Immature natural killer cell (primary cell): ENCODE data around the gene ADORA2A. TPM values are rescaled to one million over a fixed set of nuclear protein-coding genes. Genes with fewer than 3 reads are reported as not detected.

Experiments used
- DNase-seq, 3 donors: peaks; one replicate each; pipeline ENCODE4 v3.0.0; 2022; ENCODE audit warnings: mixed read lengths in 1 of 3
- H3K27ac Mint-ChIP-seq, 6 donors: one replicate each; pipeline ENCODE4 v1.8.0; 2020; ENCODE audit warnings: mixed read lengths in 6 of 6, mild to moderate bottlenecking in 5 of 6, inconsistent platforms in 4 of 6, moderate library complexity in 3 of 6
- H3K27me3 Mint-ChIP-seq, 3 donors: one replicate each; pipeline ENCODE4 v1.8.0; 2020 to 2021; ENCODE audit warnings: low read depth in 3 of 3, mild to moderate bottlenecking in 3 of 3, mixed read lengths in 3 of 3, moderate library complexity in 3 of 3, inconsistent platforms in 1 of 3
- H3K36me3 Mint-ChIP-seq, 3 donors: one replicate each; pipeline ENCODE4 v1.8.0; 2020; ENCODE audit warnings: mixed read lengths in 3 of 3, inconsistent platforms in 2 of 3, mild to moderate bottlenecking in 2 of 3
- H3K4me1 Mint-ChIP-seq, 2 donors: one replicate each; pipeline ENCODE4 v1.8.0; 2020; ENCODE audit warnings: inconsistent platforms in 2 of 2, mild to moderate bottlenecking in 2 of 2, mixed read lengths in 2 of 2, moderate library complexity in 1 of 2
- H3K4me3 Mint-ChIP-seq, 5 donors: one replicate each; pipeline ENCODE4 v1.8.0; 2020; ENCODE audit warnings: mild to moderate bottlenecking in 5 of 5, mixed read lengths in 5 of 5, inconsistent platforms in 3 of 5, moderate library complexity in 3 of 5
- H3K9me3 Mint-ChIP-seq, 6 donors: one replicate each; pipeline ENCODE4 v1.8.0; 2020; ENCODE audit warnings: mild to moderate bottlenecking in 6 of 6, mixed read lengths in 6 of 6, inconsistent platforms in 4 of 6, moderate library complexity in 3 of 6
- polyA plus RNA-seq, 3 donors: library from polyadenylated mRNA; unstranded; fragments of 300-500 nt; fragmentation: Illumina TruSeq; gene quantifications; one replicate each; pipeline ENCODE4 v1.2.3, GENCODE V29; 2021

Gene ADORA2A
- polyA plus RNA-seq, 3 donors from 2014 or later, result 4.6 to 6.8 (median 5.3) TPM

- peak overlapping the region in 3 of 6 donors; percentile 13 to 56 (median 50) for H3K27ac Mint-ChIP-seq
- H3K27me3 Mint-ChIP-seq, result peaks cover 0 to 11% (median 4%) of the 10 kb centered on the region in 3 donors
- no peaks in the 10 kb centered on the region for H3K9me3 Mint-ChIP-seq
- H3K36me3 Mint-ChIP-seq, result peaks cover 5 to 12% (median 7%) of the 10 kb centered on the region in 3 donors
- H3K4me1 Mint-ChIP-seq, result peaks cover 48 to 50% of the 10 kb centered on the region in 2 donors
- H3K4me3 Mint-ChIP-seq, result peak overlapping the region in 2 of 5 donors; percentile 7 to 37
- DNase-seq, result no peak
These were observed 20.1 kb upstream of the ADORA2A start for GRCh38 chr22:24407278-24407665.

GRCh38 chr22:24407884-24408283, 19.5 kb upstream of the ADORA2A start:
- peak overlapping the region in 2 of 6 donors; percentile 13 to 70 for H3K27ac Mint-ChIP-seq
- H3K36me3 Mint-ChIP-seq, result peaks cover 5 to 12% (median 7%) of the 10 kb centered on the region in 3 donors
- no peak for DNase-seq
- no peaks in the 10 kb centered on the region for H3K9me3 Mint-ChIP-seq
- peaks cover 0 to 12% (median 4%) of the 10 kb centered on the region in 3 donors for H3K27me3 Mint-ChIP-seq
- peaks cover 46 to 50% of the 10 kb centered on the region in 2 donors for H3K4me1 Mint-ChIP-seq
- peak overlapping the region in 1 of 5 donors; percentile 37 for H3K4me3 Mint-ChIP-seq

DNA sequence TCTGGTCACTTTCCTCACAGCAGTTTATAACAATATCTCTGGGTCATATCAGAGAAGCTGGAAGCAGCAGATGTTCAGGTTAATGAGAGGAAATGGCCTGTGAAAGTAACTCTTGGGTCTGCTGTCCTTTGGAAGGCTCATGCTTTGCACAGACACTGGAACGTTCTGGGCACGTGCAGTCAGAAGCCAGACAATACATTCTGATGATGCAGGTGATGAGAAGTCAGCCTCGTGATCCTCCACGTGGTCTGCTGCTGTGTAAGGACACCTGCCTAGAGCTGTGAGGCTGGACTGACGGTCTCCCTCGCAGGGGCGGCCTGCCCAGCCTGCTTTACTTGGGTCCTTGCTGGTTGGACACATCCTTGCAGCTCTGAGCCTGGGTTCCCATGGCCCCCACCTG, 18.8 kb upstream of the ADORA2A start:
- no peak overlapping the region for H3K4me3 Mint-ChIP-seq
- H3K27ac Mint-ChIP-seq, result no peak overlapping the region

DNA sequence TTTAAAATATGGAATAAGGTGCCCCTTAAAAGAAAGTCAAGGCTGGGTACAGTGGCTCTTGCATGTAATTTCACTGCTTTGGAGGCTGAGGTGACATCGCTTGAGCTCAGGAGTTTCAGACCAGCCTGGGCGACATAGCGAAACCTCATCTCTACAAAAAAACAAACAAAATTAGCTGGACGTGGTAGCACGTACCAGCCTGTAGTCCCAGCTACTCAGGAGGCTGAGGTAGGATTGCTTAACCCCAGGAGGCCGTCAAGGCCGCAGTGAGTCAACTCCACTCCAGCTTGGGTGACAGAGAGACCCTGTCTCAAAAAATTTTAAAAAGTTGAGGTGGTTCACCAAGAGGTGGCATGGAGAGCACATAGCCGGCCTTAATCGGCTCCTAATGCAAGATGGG, 17.7 kb upstream of the ADORA2A start:
- Mint-ChIP-seq H3K4me1 (peaks cover 46 to 50% of the 10 kb centered on the region in 2 donors), H3K9me3 (no peaks in the 10 kb centered on the region), H3K4me3 (peak overlapping the region in 3 of 5 donors; percentile 3 to 75 (median 46)), H3K27ac (peak overlapping the region in 4 of 6 donors; percentile 74 to 86 (median 78)), H3K27me3 (peaks cover 0 to 12% (median 4%) of the 10 kb centered on the region in 3 donors), H3K36me3 (peaks cover 0 to 7% (median 0%) of the 10 kb centered on the region in 3 donors)
- DNase-seq, result no peak

More for the DNA sequence above, 18.8 kb upstream of the ADORA2A start:
- no peak for DNase-seq
- Mint-ChIP-seq H3K9me3 (no peaks in the 10 kb centered on the region), H3K4me1 (peaks cover 46 to 50% of the 10 kb centered on the region in 2 donors), H3K27me3 (peaks cover 0 to 12% (median 4%) of the 10 kb centered on the region in 3 donors), H3K36me3 (peaks cover 5 to 14% (median 7%) of the 10 kb centered on the region in 3 donors)

DNA sequence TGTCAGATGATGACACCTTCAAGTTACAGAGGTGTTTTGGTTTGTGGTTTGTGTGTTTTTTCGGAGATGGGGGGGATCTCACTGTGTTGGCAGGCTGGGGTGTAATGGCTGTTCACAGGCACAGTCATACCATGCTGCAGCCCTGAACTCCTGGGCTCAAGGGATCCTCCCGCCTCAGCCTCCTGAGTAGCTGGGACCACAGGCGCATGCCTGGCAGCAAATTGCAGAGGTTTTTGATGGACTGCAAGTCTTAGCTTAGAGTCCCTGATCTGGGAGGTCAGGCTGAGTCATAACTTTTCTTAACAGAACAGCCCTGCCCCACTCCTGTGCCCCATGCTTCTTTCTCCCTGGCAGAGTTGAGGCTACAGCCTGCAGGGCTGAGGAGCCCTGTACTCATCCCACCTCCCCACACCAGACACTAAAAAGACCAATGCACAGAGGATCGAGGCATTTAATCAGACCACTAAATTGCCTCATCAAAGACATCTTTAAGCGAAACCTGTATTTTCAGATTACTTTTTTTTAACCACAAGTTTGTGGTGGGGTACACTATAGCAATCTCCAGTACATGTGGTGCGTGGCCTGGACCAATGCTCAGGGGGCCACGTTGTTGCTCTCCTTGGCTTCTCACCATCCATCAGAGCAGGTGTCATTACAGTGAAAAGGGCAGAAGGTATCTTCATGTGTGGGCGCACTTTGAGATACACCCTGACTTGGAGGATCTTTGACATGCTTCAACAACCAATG, 17.1 kb upstream of the ADORA2A start:
- Mint-ChIP-seq H3K4me3 (peak overlapping the region in 4 of 5 donors; percentile 17 to 75 (median 50)), H3K27me3 (peaks cover 0 to 12% (median 4%) of the 10 kb centered on the region in 3 donors), H3K36me3 (peaks cover 2 to 8% (median 2%) of the 10 kb centered on the region in 3 donors), H3K4me1 (peaks cover 46 to 50% of the 10 kb centered on the region in 2 donors), H3K27ac (peak overlapping the region; percentile 49 to 86 (median 76)), H3K9me3 (no peaks in the 10 kb centered on the region)
- DNase-seq, result peak; percentile 40 to 68 (median 46)

DNA sequence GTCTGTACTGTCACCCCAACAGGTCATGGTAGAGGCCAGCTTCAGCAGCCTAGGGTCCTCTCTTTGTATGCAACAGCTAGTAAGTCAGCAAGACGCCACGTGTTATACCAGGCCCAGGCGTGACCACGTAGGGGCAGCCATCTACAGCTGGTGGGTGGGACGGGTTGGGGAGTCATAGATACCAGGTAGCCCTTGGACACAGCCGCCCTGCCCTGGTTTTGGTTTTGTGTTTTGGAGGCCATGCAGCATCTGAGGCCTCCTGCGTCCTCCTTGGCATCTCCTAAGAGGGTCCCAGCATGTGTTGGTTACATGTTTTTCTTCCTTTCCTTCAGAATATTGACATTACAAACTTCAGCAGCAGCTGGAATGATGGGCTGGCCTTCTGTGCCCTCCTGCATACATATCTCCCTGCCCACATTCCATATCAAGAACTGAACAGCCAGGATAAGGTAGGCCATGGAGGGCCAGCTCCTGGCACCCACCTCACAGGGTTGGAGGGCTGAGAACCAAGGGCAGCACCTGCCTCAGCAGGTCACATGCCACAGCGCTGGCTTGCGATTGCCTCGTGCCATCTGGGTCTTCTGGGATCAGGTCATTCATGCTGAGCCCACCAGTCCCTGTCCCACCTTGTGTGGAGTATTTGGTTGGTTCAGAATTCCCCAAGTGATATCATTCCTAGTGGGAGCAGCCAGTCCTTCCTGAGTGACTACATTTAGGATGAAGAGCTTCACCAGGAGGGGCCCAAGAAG, 16.0 kb upstream of the ADORA2A start:
- H3K4me3 Mint-ChIP-seq, result no peak overlapping the region
- DNase-seq, result no peak
- peaks cover 0 to 12% (median 4%) of the 10 kb centered on the region in 3 donors for H3K27me3 Mint-ChIP-seq
- peak overlapping the region in 1 of 6 donors; percentile 14 for H3K27ac Mint-ChIP-seq
- H3K4me1 Mint-ChIP-seq, result peaks cover 40 to 42% of the 10 kb centered on the region in 2 donors
- H3K9me3 Mint-ChIP-seq, result no peaks in the 10 kb centered on the region
- H3K36me3 Mint-ChIP-seq, result peaks cover 4 to 10% (median 4%) of the 10 kb centered on the region in 3 donors

- H3K9me3 Mint-ChIP-seq, result no peaks in the 10 kb centered on the region
- peaks cover 0 to 12% (median 4%) of the 10 kb centered on the region in 3 donors for H3K27me3 Mint-ChIP-seq
- peaks cover 4 to 10% (median 9%) of the 10 kb centered on the region in 3 donors for H3K36me3 Mint-ChIP-seq
- no peak overlapping the region for H3K4me3 Mint-ChIP-seq
- H3K27ac Mint-ChIP-seq, result no peak overlapping the region
- H3K4me1 Mint-ChIP-seq, result peaks cover 31 to 33% of the 10 kb centered on the region in 2 donors
- DNase-seq, result no peak
These were observed 15.1 kb upstream of the ADORA2A start for GRCh38 chr22:24412274-24412673.

GRCh38 chr22:24413271-24413670, 14.1 kb upstream of the ADORA2A start:
- Mint-ChIP-seq H3K27me3 (peaks cover 0 to 12% (median 4%) of the 10 kb centered on the region in 3 donors), H3K4me1 (peaks cover 21 to 23% of the 10 kb centered on the region in 2 donors), H3K27ac (no peak overlapping the region), H3K4me3 (no peak overlapping the region), H3K36me3 (peaks cover 4 to 10% (median 9%) of the 10 kb centered on the region in 3 donors), H3K9me3 (no peaks in the 10 kb centered on the region)
- no peak for DNase-seq

DNA sequence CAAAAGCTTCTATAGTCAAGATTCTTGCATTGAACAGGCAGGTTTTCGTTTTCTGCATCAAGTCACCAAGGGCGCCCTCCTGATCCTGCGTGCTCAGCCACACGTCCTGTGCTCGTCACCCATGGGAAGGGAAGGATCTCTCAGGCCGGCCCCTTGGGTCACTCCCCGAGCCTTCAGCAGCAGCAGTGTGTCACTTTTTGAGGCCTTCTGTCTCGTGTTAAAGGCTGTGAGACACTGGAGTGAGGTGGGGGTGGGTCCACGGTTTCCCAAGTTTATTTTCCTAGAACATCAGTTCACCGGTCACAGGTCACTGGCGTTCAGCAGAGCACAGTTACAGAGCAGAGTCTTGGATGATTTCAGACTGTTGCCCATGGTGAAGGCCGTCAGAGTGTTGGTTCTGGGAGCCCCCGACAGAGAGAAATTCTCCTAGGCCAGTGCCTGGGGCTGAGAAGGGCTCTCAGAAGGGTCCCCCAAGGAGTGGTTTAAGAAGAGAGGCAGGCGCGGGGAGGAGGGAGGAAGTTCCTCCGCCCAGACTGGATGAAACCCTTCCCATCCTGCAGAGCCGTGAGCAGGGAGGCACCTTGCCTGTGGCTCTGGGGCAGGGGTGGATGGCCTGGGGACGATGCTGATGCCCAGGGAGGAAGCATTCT, 13.5 kb upstream of the ADORA2A start:
- peaks cover 17 to 20% of the 10 kb centered on the region in 2 donors for H3K4me1 Mint-ChIP-seq
- H3K9me3 Mint-ChIP-seq, result no peaks in the 10 kb centered on the region
- no peak overlapping the region for H3K4me3 Mint-ChIP-seq

DNA sequence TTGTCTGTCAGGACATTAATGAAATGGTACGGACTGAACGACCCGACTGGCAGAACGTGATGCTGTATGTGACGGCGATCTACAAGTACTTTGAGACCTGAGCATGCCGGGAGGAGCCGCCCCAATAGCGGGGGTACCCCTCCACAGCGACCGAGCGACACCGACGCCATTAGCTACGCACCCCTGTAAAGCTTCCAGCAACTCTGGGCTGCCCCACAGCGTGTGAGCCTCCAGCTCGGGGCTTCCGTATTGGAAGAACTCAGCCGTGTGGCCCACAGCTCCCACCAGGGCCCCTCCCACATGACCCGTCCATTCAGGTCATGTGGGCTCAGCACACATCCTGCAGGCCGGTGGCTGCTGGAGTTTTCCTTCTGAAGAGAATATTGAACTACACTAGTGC, 12.9 kb upstream of the ADORA2A start:
- no peaks in the 10 kb centered on the region for H3K9me3 Mint-ChIP-seq
- no peak overlapping the region for H3K4me3 Mint-ChIP-seq
- H3K4me1 Mint-ChIP-seq, result peaks cover 13 to 14% of the 10 kb centered on the region in 2 donors
- peaks cover 4 to 10% (median 9%) of the 10 kb centered on the region in 3 donors for H3K36me3 Mint-ChIP-seq
- DNase-seq, result no peak
- H3K27ac Mint-ChIP-seq, result no peak overlapping the region
- peaks cover 0 to 12% (median 4%) of the 10 kb centered on the region in 3 donors for H3K27me3 Mint-ChIP-seq

More for the DNA sequence above, 13.5 kb upstream of the ADORA2A start:
- Mint-ChIP-seq H3K27ac (no peak overlapping the region), H3K27me3 (peaks cover 0 to 12% (median 4%) of the 10 kb centered on the region in 3 donors), H3K36me3 (peaks cover 4 to 10% (median 9%) of the 10 kb centered on the region in 3 donors)
- no peak for DNase-seq

DNA sequence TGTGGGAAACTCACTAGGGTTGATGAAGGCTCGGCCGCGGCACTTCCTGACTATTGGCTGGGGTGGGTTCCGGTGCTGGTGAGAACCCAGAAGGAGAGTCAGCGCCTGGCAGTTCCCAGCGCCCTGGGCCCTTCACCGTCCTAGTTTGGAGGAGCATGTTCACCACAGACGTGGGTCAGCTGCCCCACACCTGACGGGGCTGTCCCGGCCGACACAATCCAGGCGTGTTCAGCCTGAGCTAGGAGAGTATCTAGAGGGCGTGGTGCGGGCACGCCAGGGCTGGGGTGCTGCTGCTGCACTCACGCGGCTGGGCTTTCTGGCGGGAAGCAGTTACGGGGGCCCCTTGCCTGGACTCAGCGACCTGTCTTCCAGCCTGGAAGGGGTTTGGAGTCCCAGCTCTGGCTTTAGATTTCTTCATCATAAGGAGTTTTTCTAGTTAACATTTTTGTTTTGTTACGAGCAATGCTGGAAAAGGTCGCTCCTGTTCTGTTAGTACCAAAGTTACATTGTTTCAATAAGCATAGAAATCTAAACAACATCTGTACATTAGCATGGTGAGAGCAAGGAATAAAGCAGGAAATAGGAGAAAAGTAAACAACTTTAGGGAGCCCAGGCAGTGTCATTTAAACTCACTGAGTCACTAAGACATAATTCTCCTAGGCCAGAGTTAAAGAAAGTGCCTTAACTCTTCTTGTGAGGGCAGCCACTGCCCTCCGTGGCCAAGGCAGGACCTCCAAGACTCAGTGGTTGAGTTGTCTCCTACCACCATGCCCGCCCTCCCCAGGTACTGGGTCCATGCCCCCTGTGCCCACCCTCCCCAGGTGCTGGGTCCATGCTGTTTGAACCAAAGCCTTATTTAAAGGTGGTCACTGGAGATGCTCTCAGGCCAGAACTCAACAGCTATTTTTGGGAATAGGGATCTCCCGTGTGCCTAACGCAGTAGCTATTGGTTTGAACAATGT, 12.1 kb upstream of the ADORA2A start:
- H3K9me3 Mint-ChIP-seq, result no peaks in the 10 kb centered on the region
- H3K27ac Mint-ChIP-seq, result no peak overlapping the region
- H3K4me1 Mint-ChIP-seq, result peaks cover 6 to 7% of the 10 kb centered on the region in 2 donors
- no peak for DNase-seq
- no peak overlapping the region for H3K4me3 Mint-ChIP-seq
- H3K36me3 Mint-ChIP-seq, result peaks cover 4 to 10% (median 9%) of the 10 kb centered on the region in 3 donors
- peaks cover 0 to 6% (median 4%) of the 10 kb centered on the region in 3 donors for H3K27me3 Mint-ChIP-seq

DNA sequence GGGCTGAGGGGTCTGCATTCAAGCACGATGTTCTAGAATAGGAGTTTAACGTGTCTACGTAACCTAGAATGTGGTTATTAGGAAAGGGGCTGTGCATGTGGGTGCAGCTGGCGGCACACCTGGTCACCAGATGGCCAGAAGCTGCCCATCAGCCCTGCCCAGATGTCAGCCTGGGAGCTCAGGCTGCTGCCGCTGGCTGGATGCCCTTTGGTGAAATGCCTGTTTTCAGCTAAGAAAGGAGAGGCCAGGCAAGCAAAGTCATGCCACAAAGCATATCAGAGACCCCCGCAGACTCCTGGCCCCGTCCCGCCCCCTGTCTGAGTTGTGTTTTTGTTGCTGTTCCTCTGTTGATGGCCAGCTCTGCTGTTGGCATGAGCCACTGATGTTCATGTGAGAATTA, 11.3 kb upstream of the ADORA2A start:
- peaks cover 4 to 10% (median 9%) of the 10 kb centered on the region in 3 donors for H3K36me3 Mint-ChIP-seq
- H3K4me3 Mint-ChIP-seq, result no peak overlapping the region
- peaks cover 0 to 6% (median 4%) of the 10 kb centered on the region in 3 donors for H3K27me3 Mint-ChIP-seq
- no peak for DNase-seq
- H3K9me3 Mint-ChIP-seq, result no peaks in the 10 kb centered on the region
- H3K27ac Mint-ChIP-seq, result no peak overlapping the region
- H3K4me1 Mint-ChIP-seq, result peaks cover 0 to 2% of the 10 kb centered on the region in 2 donors
